Calu3 (cell line): ENCODE data around the gene PKM. TPM values are rescaled to one million over a fixed set of nuclear protein-coding genes. Genes with fewer than 3 reads are reported as not detected.
A peak's percentile ranks its signal among the peaks of the same experiment; 100 is the strongest.

Source experiments
- BruUV-seq: library from RNA; stranded (reverse); fragments of 400-500 nt; replicated peaks from 2 replicates; lab custom pipeline; 2021; lab: Mats Ljungman, UMichigan
- CTCF ChIA-PET: fragments of 300-600 bp; sonication (Branson Sonifier 250); formaldehyde crosslinking; loops from one replicate; lab custom pipeline; 2022; ENCODE audit warnings: antibody characterized with exemption; lab: Charles Lee
- DNase-seq: peaks from one replicate; pipeline ENCODE4 v3.0.0; 2022
- H3K27ac Mint-ChIP-seq: one replicate; pipeline ENCODE4 v1.8.0; 2022; ENCODE audit warnings: mixed read lengths; ENCODE audit not compliant: unreplicated experiment
- H3K27me3 Mint-ChIP-seq: one replicate; pipeline ENCODE4 v1.8.0; 2022; ENCODE audit warnings: mixed read lengths; ENCODE audit not compliant: unreplicated experiment
- H3K36me3 Mint-ChIP-seq: one replicate; pipeline ENCODE4 v1.8.0; 2022; ENCODE audit warnings: mild to moderate bottlenecking, moderate library complexity, mixed read lengths; ENCODE audit not compliant: insufficient read depth, unreplicated experiment
- H3K4me1 Mint-ChIP-seq: one replicate; pipeline ENCODE4 v1.8.0; 2022; ENCODE audit warnings: mild to moderate bottlenecking, low read depth, mixed read lengths; ENCODE audit not compliant: unreplicated experiment
- H3K4me3 Mint-ChIP-seq: one replicate; pipeline ENCODE4 v1.8.0; 2022; ENCODE audit warnings: mild to moderate bottlenecking, low read depth, moderate library complexity, mixed read lengths; ENCODE audit not compliant: unreplicated experiment
- H3K9me3 Mint-ChIP-seq: one replicate; pipeline ENCODE4 v1.8.0; 2022; ENCODE audit warnings: low read depth, mixed read lengths; ENCODE audit not compliant: unreplicated experiment
- CTCF ChIP-seq: fragments of 200-600 bp; IDR thresholded peaks from one replicate; pipeline ENCODE4 v1.8.0; 2022; ENCODE audit warnings: antibody characterized with exemption; ENCODE audit not compliant: unreplicated experiment
- intact Hi-C: fragments of 100-400 bp; cut with micrococcal nuclease; formaldehyde crosslinking; loops from one replicate; pipeline ENCODE4 v1.10.0; 2022; ENCODE audit not compliant: unreplicated experiment
- total RNA-seq: library from RNA; stranded (reverse); gene quantifications from 2 replicates; pipeline ENCODE4 v1.2.3, GENCODE V29; 2022

Gene PKM
- total RNA-seq, 1 experiment from 2014 or later: 1,922 TPM

- intact Hi-C loops: loop anchor here (5.0 kb wide), 1 partner anchor 46 kb away; no protein-coding TSS in a partner anchor
- peaks cover 25% of the 10 kb centered on the region for H3K27me3 Mint-ChIP-seq
- TSS peak; percentile 58 for BruUV-seq
- CTCF ChIA-PET: interaction anchor here (1.0 kb wide), 1 partner anchor 9 kb away, joined by 3 read pairs; no protein-coding TSS in a partner anchor
- H3K9me3 Mint-ChIP-seq: no peaks in the 10 kb centered on the region
- H3K27ac Mint-ChIP-seq: peak overlapping the region; percentile 65
- peak overlapping the region; percentile 89 for H3K4me3 Mint-ChIP-seq
- H3K36me3 Mint-ChIP-seq: peaks cover 39% of the 10 kb centered on the region
- no peak for DNase-seq
- peaks cover 31% of the 10 kb centered on the region for H3K4me1 Mint-ChIP-seq
- TF ChIP-seq CTCF: no peak
These were observed 42.0 kb upstream of the PKM start for GRCh38 chr15:72272997-72273352.

GRCh38 chr15:72272213-72272996, 41.4 kb upstream of the PKM start, which contains the start of gene PARP6:
Gene PARP6 (minus strand): TSS chr15:72272554. CDS start chr15:72267477, 5,077 bp downstream.
- Mint-ChIP-seq H3K9me3 (no peaks in the 10 kb centered on the region), H3K4me3 (peak within 1 kb of the TSS; percentile 89), H3K4me1 (peaks cover 31% of the 10 kb centered on the region), H3K27me3 (peaks cover 25% of the 10 kb centered on the region), H3K36me3 (peaks cover 39% of the 10 kb centered on the region), H3K27ac (peak within 1 kb of the TSS; percentile 73)
- DNase-seq: peak; percentile 99
- peak; percentile 60 for TF ChIP-seq CTCF
- intact Hi-C loops: loop anchor here (5.0 kb wide), 1 partner anchor 45 kb away; no protein-coding TSS in a partner anchor
- CTCF ChIA-PET: interaction anchor here (1.0 kb wide), 1 partner anchor 8 kb away, joined by 3 read pairs; no protein-coding TSS in a partner anchor
- BruUV-seq: no TSS peak

- Mint-ChIP-seq H3K27ac (peak overlapping the region; percentile 73), H3K4me3 (peak overlapping the region; percentile 89), H3K9me3 (no peaks in the 10 kb centered on the region), H3K36me3 (peaks cover 39% of the 10 kb centered on the region), H3K4me1 (peaks cover 31% of the 10 kb centered on the region), H3K27me3 (peaks cover 21% of the 10 kb centered on the region)
- peak; percentile 11 for DNase-seq
- TF ChIP-seq CTCF: no peak
- intact Hi-C loops: loop anchor here (5.0 kb wide), 1 partner anchor 45 kb away; no protein-coding TSS in a partner anchor
- no TSS peak for BruUV-seq
- CTCF ChIA-PET: no interaction called here
These were observed 40.9 kb upstream of the PKM start for GRCh38 chr15:72271895-72272212.

GRCh38 chr15:72271221-72271620, 40.2 kb upstream of the PKM start:
- TF ChIP-seq CTCF: no peak
- H3K4me3 Mint-ChIP-seq: peak overlapping the region; percentile 89
- H3K9me3 Mint-ChIP-seq: no peaks in the 10 kb centered on the region
- H3K27me3 Mint-ChIP-seq: peaks cover 14% of the 10 kb centered on the region
- H3K27ac Mint-ChIP-seq: peak overlapping the region; percentile 73
- CTCF ChIA-PET: no interaction called here
- H3K36me3 Mint-ChIP-seq: peaks cover 39% of the 10 kb centered on the region
- no peak for DNase-seq
- BruUV-seq: TSS peak; percentile 59
- peaks cover 31% of the 10 kb centered on the region for H3K4me1 Mint-ChIP-seq
- intact Hi-C loops: loop anchor here (5.0 kb wide), 1 partner anchor 44 kb away; no protein-coding TSS in a partner anchor
